DOHH2 (cell line): ENCODE data around the gene SLC17A8.
"Not testable (repeated sequence)": the region's sequence is repeated elsewhere in the genome, so short reads cannot be mapped to it uniquely, and the experiment has no call there.

ENCODE experiments used
- CTCF ChIP-seq: fragments of 200-600 bp; sonication (generic); IDR thresholded peaks from one replicate; pipeline ENCODE4 v1.5.1; 2014; ENCODE audit warnings: antibody characterized with exemption, mild to moderate bottlenecking, low read depth, low read length; ENCODE audit not compliant: poor library complexity, severe bottlenecking
- EZH2phosphoT487 ChIP-seq: fragments of 200-600 bp; sonication (generic); IDR thresholded peaks from 2 replicates; pipeline ENCODE4 v1.6.1; 2017; ENCODE audit warnings: borderline replicate concordance, mild to moderate bottlenecking, antibody characterized with exemption, low read length, moderate library complexity, mixed read lengths

GRCh38 chr12:100308138-100308537 is 48.7 kb upstream of the SLC17A8 start:
- TF ChIP-seq CTCF, EZH2phosphoT487: not testable (repeated sequence)
